ENCODE results near the gene EFNA1. TPM values are rescaled to one million over a fixed set of nuclear protein-coding genes. Genes with fewer than 3 reads are reported as not detected.
A peak's percentile ranks its signal among the peaks of the same experiment; 100 is the strongest.

EFNA1 gene
- total RNA-seq, 2 donors from 2014 or later = 85.1 to 132 TPM

- intact Hi-C loops (cut with DNase I) = no loop called here
- DNase-seq (ENCODE audit: low spot score) = no peak
- no peaks in the 10 kb centered on the region for H3K36me3 ChIP-seq
- no peak overlapping the region for H3K4me3 ChIP-seq
- TF ChIP-seq, protein P1, sequence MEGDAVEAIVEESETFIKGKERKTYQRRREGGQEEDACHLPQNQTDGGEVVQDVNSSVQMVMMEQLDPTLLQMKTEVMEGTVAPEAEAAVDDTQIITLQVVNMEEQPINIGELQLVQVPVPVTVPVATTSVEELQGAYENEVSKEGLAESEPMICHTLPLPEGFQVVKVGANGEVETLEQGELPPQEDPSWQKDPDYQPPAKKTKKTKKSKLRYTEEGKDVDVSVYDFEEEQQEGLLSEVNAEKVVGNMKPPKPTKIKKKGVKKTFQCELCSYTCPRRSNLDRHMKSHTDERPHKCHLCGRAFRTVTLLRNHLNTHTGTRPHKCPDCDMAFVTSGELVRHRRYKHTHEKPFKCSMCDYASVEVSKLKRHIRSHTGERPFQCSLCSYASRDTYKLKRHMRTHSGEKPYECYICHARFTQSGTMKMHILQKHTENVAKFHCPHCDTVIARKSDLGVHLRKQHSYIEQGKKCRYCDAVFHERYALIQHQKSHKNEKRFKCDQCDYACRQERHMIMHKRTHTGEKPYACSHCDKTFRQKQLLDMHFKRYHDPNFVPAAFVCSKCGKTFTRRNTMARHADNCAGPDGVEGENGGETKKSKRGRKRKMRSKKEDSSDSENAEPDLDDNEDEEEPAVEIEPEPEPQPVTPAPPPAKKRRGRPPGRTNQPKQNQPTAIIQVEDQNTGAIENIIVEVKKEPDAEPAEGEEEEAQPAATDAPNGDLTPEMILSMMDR (IDR thresholded peaks at IDR 0.05) = no peak
- TF ChIP-seq POLR2A (IDR thresholded peaks at IDR 0.05) (no peak), POLR2AphosphoS5 (IDR thresholded peaks at IDR 0.05) (no peak)
- H3K4me1 ChIP-seq (replicated peaks) = no peaks in the 10 kb centered on the region
- WGBS = 85% methylated on average over 7 of the region's 7 CpGs
- H3K27ac ChIP-seq = peak overlapping the region in 1 of 2 donors; percentile 10
- H3K27me3 ChIP-seq (replicated peaks; ENCODE audit: insufficient read depth) = no peaks in the 10 kb centered on the region
- H3K9me3 ChIP-seq = no peaks in the 10 kb centered on the region
These were observed 22.8 kb upstream of the EFNA1 start for GRCh38 chr1:155104605-155105534.

- no peaks in the 10 kb centered on the region for H3K36me3 ChIP-seq
- peak overlapping the region in 1 of 2 donors; percentile 10 for H3K27ac ChIP-seq
- WGBS = 58% methylated on average over 7 of the region's 7 CpGs
- H3K4me3 ChIP-seq = no peak overlapping the region
- intact Hi-C loops (cut with DNase I) = no loop called here
- H3K27me3 ChIP-seq (replicated peaks; ENCODE audit: insufficient read depth) = no peaks in the 10 kb centered on the region
- no peak for DNase-seq (ENCODE audit: low spot score)
- H3K4me1 ChIP-seq (replicated peaks) = no peaks in the 10 kb centered on the region
- TF ChIP-seq, protein P1 (IDR thresholded peaks at IDR 0.05) = no peak
- no peak for TF ChIP-seq POLR2AphosphoS5 (IDR thresholded peaks at IDR 0.05)
- TF ChIP-seq POLR2A (IDR thresholded peaks at IDR 0.05) = no peak
- no peaks in the 10 kb centered on the region for H3K9me3 ChIP-seq
These were observed 22.1 kb upstream of the EFNA1 start for GRCh38 chr1:155105604-155106011.

GRCh38 chr1:155106862-155107261 is 20.8 kb upstream of the EFNA1 start:
- Histone ChIP-seq H3K4me1 (replicated peaks) (no peaks in the 10 kb centered on the region), H3K27ac (no peak overlapping the region), H3K4me3 (no peak overlapping the region), H3K9me3 (no peaks in the 10 kb centered on the region), H3K36me3 (no peaks in the 10 kb centered on the region), H3K27me3 (replicated peaks; ENCODE audit: insufficient read depth) (no peaks in the 10 kb centered on the region)
- 74% methylated on average over 6 of the region's 6 CpGs for WGBS
- no peak for DNase-seq (ENCODE audit: low spot score)
- TF ChIP-seq POLR2AphosphoS5 (IDR thresholded peaks at IDR 0.05) = no peak
- TF ChIP-seq POLR2A (IDR thresholded peaks at IDR 0.05) = no peak
- TF ChIP-seq, protein P1 (IDR thresholded peaks at IDR 0.05) = no peak
- intact Hi-C loops (cut with DNase I) = no loop called here

DNA sequence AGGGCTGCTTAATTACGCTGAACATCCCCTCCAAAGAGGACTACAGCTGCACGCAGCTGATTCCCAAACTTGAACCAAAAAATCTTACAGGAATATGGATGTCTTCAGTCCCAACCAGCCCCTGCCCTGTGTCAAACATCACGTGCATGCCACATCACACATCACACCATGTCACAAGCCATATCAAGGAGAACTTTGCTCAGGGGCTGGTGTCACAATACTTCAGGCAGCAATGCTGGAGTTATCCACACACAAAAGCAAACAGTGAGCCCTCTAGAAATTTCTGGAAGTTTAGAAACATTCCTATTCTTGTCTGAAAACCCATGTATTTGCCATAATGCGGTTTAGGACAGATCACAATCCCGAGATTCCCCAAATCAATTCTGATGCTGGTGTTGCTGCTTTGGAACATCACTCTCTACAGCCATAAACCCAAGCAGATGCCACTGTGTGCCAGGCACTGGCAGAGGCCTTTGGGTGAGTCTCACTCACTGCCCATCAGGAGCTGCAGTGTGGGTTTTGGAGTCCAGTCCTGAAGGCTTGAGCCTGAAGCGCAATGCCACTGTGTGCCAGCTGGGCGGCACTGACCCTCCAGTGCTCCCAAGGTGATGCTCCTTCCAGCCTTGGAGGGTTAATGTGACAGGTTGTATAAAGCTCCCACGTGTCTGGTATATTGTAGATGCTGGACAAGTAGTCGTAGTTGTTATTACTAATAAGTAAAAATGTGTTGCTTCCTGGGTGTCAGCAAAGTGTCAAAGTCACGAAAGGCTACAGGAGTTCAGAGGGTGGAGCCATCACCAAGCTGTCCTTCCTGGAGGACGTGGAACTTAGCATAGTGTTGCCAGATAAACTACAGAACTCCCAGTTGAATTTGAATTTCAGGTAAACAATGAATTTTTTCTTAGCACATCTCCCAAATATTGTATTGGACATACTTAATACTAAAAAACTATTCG is 20.1 kb upstream of the EFNA1 start:
- Histone ChIP-seq H3K4me1 (replicated peaks) (no peaks in the 10 kb centered on the region), H3K27ac (no peak overlapping the region), H3K27me3 (replicated peaks; ENCODE audit: insufficient read depth) (no peaks in the 10 kb centered on the region), H3K36me3 (no peaks in the 10 kb centered on the region), H3K4me3 (no peak overlapping the region), H3K9me3 (no peaks in the 10 kb centered on the region)
- intact Hi-C loops (cut with DNase I) = no loop called here
- TF ChIP-seq POLR2AphosphoS5 (IDR thresholded peaks at IDR 0.05) = no peak
- TF ChIP-seq, protein P1 (IDR thresholded peaks at IDR 0.05) = no peak
- no peak for TF ChIP-seq POLR2A (IDR thresholded peaks at IDR 0.05)
- WGBS = 77% methylated on average over 12 of the region's 12 CpGs
- no peak for DNase-seq (ENCODE audit: low spot score)
